ENCODE measurements around the gene SCARB1.
A peak's percentile ranks its signal among the peaks of the same experiment; 100 is the strongest.

Gene SCARB1

DNA sequence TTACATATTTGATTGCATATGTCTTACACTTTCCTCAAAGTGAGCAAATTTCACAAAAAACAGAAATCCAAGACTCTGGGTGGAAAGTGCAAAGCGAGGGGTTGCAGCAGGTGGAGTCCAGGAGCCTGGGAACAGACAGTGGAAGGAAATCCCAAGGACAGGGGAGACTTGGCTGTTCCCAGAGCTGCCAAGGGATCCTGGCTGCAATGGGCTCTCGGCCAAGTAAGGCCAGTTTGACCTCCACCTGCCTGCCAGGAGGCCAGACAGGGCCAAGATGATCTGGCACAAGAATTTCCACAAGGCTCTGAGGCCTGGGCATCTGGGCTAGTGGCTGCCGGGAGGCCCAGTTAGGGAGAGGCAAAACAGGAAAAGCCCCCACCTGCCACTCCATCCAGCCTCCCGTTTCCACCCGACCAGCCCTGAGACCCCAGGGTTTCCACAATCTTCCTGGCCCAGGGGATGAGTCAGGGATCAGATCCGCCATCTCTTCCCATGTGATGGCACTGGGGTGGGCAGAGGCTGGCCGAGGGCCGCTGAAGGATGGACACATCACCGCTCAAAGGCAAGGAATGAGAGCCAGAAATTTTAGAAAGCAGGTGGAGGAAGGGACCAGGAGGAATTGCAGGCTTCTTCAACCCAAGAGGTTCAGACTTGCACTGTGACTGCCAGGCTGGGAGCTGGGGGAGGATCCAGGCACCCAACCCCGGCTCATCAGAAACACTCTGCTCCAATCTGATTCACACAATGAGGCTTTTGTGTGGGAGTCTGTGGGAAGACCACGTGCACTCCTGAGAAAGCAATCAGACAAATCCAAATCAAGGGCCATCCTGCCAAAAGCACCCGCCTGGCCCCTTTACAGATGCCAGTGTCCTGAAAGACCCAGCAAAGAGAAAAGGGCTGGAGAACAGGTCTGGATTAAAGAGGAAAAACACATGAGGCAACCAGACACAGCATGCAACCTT is 16.3 kb downstream of the SCARB1 start:
- Histone ChIP-seq H2AFZ (ENCODE audit: low read length) (no peak overlapping the region), H3K9ac (ENCODE audit: low read depth, low read length, poor library complexity) (no peak overlapping the region), H2BK5ac (ENCODE audit: low read length) (no peak overlapping the region), H3K27me3 (ENCODE audit: control insufficient read depth in 3 of 3, insufficient read depth in 3 of 3, low read depth in 1 of 3, low read length in 3 of 3) (no peaks in the 10 kb centered on the region), H3K4me2 (ENCODE audit: insufficient read depth, low read length, poor library complexity, severe bottlenecking) (no peak overlapping the region), H3K79me1 (ENCODE audit: low read depth, low read length) (no peaks in the 10 kb centered on the region), H4K91ac (ENCODE audit: low read depth, low read length, poor library complexity) (no peak overlapping the region), H3K14ac (ENCODE audit: low read length) (no peak overlapping the region), H2BK120ac (ENCODE audit: low read depth, low read length) (no peak overlapping the region), H3K18ac (ENCODE audit: low read length) (peak overlapping the region; percentile 20), H3K36me3 (replicated peaks in 1 of 2; ENCODE audit: control insufficient read depth in 2 of 2, insufficient read depth in 2 of 2, low read length in 2 of 2) (peaks cover 0 to 1% of the 10 kb centered on the region in 2 donors), H2BK12ac (ENCODE audit: low read length) (no peak overlapping the region), H3K4me1 (ENCODE audit: control insufficient read depth in 2 of 2, insufficient read depth in 1 of 2, low read depth in 1 of 2, low read length in 2 of 2) (peaks cover 5 to 22% of the 10 kb centered on the region in 2 donors), H3K27ac (replicated peaks; ENCODE audit: low read length) (no peak overlapping the region), H3K23ac (ENCODE audit: low read depth, low read length, poor library complexity) (no peak overlapping the region), H2BK15ac (ENCODE audit: low read length) (no peak overlapping the region), H4K8ac (ENCODE audit: low read depth, low read length) (no peak overlapping the region), H3K4ac (ENCODE audit: low read length) (no peak overlapping the region), H3K4me3 (ENCODE audit: low read length in 2 of 2) (peak overlapping the region in 1 of 2 donors; percentile 22), H3K9me3 (replicated peaks in 1 of 2; ENCODE audit: control insufficient read depth in 2 of 2, insufficient read depth in 1 of 2, low read depth in 1 of 2, low read length in 2 of 2) (no peaks in the 10 kb centered on the region), H2AK5ac (ENCODE audit: low read depth, low read length) (no peak overlapping the region)
- no CpG with 5 or more reads among the region's 12 CpGs for WGBS, 2 donors (ENCODE audit: extremely low coverage in 2 of 2, insufficient read length in 2 of 2, insufficient replicate concordance in 1 of 2)
- DNase-seq (ENCODE audit: low spot score): no peak

DNA sequence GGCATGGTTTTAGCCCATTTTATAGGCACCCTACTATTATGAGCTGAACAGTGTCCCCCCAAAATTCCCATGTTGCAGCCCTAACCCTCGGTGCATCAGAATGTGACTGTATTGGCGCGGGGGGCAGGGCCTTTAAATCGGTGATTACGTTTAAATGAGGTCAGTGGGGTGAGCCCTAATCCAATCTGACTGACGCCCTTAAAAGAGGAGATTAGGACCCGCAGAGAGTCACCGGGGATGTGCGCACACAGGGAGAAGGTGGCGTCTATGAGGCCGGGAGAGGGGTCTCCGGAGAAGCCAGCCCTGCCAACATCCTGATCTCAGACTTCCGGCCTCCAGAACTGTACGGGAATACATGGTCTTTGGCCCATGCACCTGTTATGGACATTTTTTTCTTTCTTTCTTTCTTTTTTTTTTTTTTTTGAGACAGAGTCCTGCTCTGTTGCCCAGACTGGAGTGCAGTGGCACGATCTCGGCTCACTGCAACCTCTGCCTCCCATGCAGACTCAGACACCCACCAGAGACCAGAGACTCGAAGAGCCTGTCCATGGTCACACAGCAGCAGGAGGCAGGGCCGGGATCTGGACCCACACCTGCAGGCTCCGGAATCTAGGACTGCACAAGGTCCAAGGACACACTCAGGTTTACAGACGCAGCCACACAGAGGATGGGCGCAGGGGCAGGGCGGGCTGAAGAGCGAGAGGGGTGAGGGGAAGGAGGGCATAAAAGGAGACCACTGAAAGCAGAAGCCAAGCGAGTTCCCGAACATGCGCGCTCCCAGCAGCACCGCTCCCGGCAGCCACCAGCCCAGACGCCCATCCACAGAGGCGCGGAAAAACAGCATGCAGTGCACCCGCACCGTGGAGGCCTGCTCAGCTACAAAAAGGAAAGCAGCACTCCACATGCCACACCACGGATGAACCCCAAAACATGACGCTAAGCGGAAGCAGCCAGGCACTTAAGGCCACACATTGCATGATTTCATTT is 19.0 kb downstream of the SCARB1 start:
- WGBS, 2 donors (ENCODE audit: extremely low coverage in 2 of 2, insufficient read length in 2 of 2, insufficient replicate concordance in 1 of 2): no CpG with 5 or more reads among the region's 37 CpGs
- peaks cover 3% of the 10 kb centered on the region for H3K79me1 ChIP-seq (ENCODE audit: low read depth, low read length)
- peak overlapping the region; percentile 3 for H3K23ac ChIP-seq (ENCODE audit: low read depth, low read length, poor library complexity)
- H2AK5ac ChIP-seq (ENCODE audit: low read depth, low read length): peak overlapping the region; percentile 97
- H3K4me1 ChIP-seq (ENCODE audit: control insufficient read depth in 2 of 2, insufficient read depth in 1 of 2, low read depth in 1 of 2, low read length in 2 of 2): peaks cover 5 to 26% of the 10 kb centered on the region in 2 donors
- peaks cover 0 to 1% of the 10 kb centered on the region in 2 donors for H3K36me3 ChIP-seq (replicated peaks in 1 of 2; ENCODE audit: control insufficient read depth in 2 of 2, insufficient read depth in 2 of 2, low read length in 2 of 2)
- no peak overlapping the region for H2BK5ac ChIP-seq (ENCODE audit: low read length)
- H2BK120ac ChIP-seq (ENCODE audit: low read depth, low read length): no peak overlapping the region
- no peak overlapping the region for H4K91ac ChIP-seq (ENCODE audit: low read depth, low read length, poor library complexity)
- DNase-seq (ENCODE audit: low spot score): no peak
- no peak overlapping the region for H3K14ac ChIP-seq (ENCODE audit: low read length)
- H3K27ac ChIP-seq (replicated peaks; ENCODE audit: low read length): no peak overlapping the region
- no peak overlapping the region for H3K4me3 ChIP-seq (ENCODE audit: low read length in 2 of 2)
- H2BK12ac ChIP-seq (ENCODE audit: low read length): peak overlapping the region; percentile 7
- H3K9me3 ChIP-seq (replicated peaks in 1 of 2; ENCODE audit: control insufficient read depth in 2 of 2, insufficient read depth in 1 of 2, low read depth in 1 of 2, low read length in 2 of 2): peaks cover 0 to 2% of the 10 kb centered on the region in 2 donors
- peak overlapping the region; percentile 25 for H3K4me2 ChIP-seq (ENCODE audit: insufficient read depth, low read length, poor library complexity, severe bottlenecking)
- H3K27me3 ChIP-seq (ENCODE audit: control insufficient read depth in 3 of 3, insufficient read depth in 3 of 3, low read depth in 1 of 3, low read length in 3 of 3): no peaks in the 10 kb centered on the region
- no peak overlapping the region for H3K4ac ChIP-seq (ENCODE audit: low read length)
- no peak overlapping the region for H2BK15ac ChIP-seq (ENCODE audit: low read length)
- H2AFZ ChIP-seq (ENCODE audit: low read length): no peak overlapping the region
- no peak overlapping the region for H3K9ac ChIP-seq (ENCODE audit: low read depth, low read length, poor library complexity)
- peak overlapping the region; percentile 91 for H3K18ac ChIP-seq (ENCODE audit: low read length)
- H4K8ac ChIP-seq (ENCODE audit: low read depth, low read length): no peak overlapping the region

- Histone ChIP-seq H3K23ac (ENCODE audit: low read depth, low read length, poor library complexity) (no peak overlapping the region), H3K4me2 (ENCODE audit: insufficient read depth, low read length, poor library complexity, severe bottlenecking) (no peak overlapping the region), H2BK15ac (ENCODE audit: low read length) (no peak overlapping the region), H3K79me1 (ENCODE audit: low read depth, low read length) (peaks cover 3% of the 10 kb centered on the region), H3K18ac (ENCODE audit: low read length) (no peak overlapping the region), H3K9ac (ENCODE audit: low read depth, low read length, poor library complexity) (no peak overlapping the region), H4K91ac (ENCODE audit: low read depth, low read length, poor library complexity) (no peak overlapping the region), H3K4me1 (ENCODE audit: control insufficient read depth in 2 of 2, insufficient read depth in 1 of 2, low read depth in 1 of 2, low read length in 2 of 2) (peaks cover 6 to 24% of the 10 kb centered on the region in 2 donors), H3K14ac (ENCODE audit: low read length) (no peak overlapping the region), H3K27ac (replicated peaks; ENCODE audit: low read length) (no peak overlapping the region), H2BK12ac (ENCODE audit: low read length) (no peak overlapping the region), H3K4me3 (ENCODE audit: low read length in 2 of 2) (no peak overlapping the region), H3K4ac (ENCODE audit: low read length) (no peak overlapping the region), H2BK120ac (ENCODE audit: low read depth, low read length) (no peak overlapping the region), H4K8ac (ENCODE audit: low read depth, low read length) (no peak overlapping the region), H2AK5ac (ENCODE audit: low read depth, low read length) (peak overlapping the region; percentile 44), H2AFZ (ENCODE audit: low read length) (no peak overlapping the region), H3K9me3 (replicated peaks in 1 of 2; ENCODE audit: control insufficient read depth in 2 of 2, insufficient read depth in 1 of 2, low read depth in 1 of 2, low read length in 2 of 2) (peaks cover 0 to 2% of the 10 kb centered on the region in 2 donors), H3K27me3 (ENCODE audit: control insufficient read depth in 3 of 3, insufficient read depth in 3 of 3, low read depth in 1 of 3, low read length in 3 of 3) (no peaks in the 10 kb centered on the region), H2BK5ac (ENCODE audit: low read length) (peak overlapping the region; percentile 33), H3K36me3 (replicated peaks in 1 of 2; ENCODE audit: control insufficient read depth in 2 of 2, insufficient read depth in 2 of 2, low read length in 2 of 2) (no peaks in the 10 kb centered on the region)
- WGBS, 2 donors (ENCODE audit: extremely low coverage in 2 of 2, insufficient read length in 2 of 2, insufficient replicate concordance in 1 of 2): no CpG with 5 or more reads among the region's 16 CpGs
- no peak for DNase-seq (ENCODE audit: low spot score)
Measured at GRCh38 chr12:124842800-124843510, 20.7 kb downstream of the SCARB1 start.
